Uterus (tissue), 2 donors: Measurements from ENCODE around the gene LRRC4B.

ENCODE experiments used
- CTCF ChIP-seq, 4 experiments: fragments of 200-600 bp in 2 of 4; fragments of 450-650 bp in 2 of 4; sonication (generic) in 2 of 4; IDR thresholded peaks; one replicate each; pipeline ENCODE4 v1.5.1; 2016 to 2019; ENCODE audit warnings: antibody characterized with exemption in 4 of 4, mild to moderate bottlenecking in 2 of 4, moderate library complexity in 1 of 4
- POLR2A ChIP-seq, 2 donors: fragments of 450-650 bp; IDR thresholded peaks; one replicate each; pipeline ENCODE4 v1.6.1; 2016; ENCODE audit warnings: antibody characterized with exemption in 2 of 2, mild to moderate bottlenecking in 1 of 2, moderate library complexity in 1 of 2

GRCh38 chr19:50481351-50482149, 86.7 kb downstream of the LRRC4B start:
- TF ChIP-seq CTCF (IDR thresholded peaks at IDR 0.05) (no peak), POLR2A (IDR thresholded peaks at IDR 0.05) (no peak)
